GM19193 (cell line): ENCODE data around the gene CFAP206.

Experiments
- POLR2A ChIP-seq: IDR thresholded peaks from 4 replicates; pipeline ENCODE4 v1.6.1; 2011; ENCODE audit not compliant: insufficient read depth, insufficient read length; ENCODE audit errors: extremely low read depth

Gene CFAP206

GRCh38 chr6:87482366-87482765, 74.6 kb downstream of the CFAP206 start:
- no peak for TF ChIP-seq POLR2A

GRCh38 chr6:87483929-87484328, 76.2 kb downstream of the CFAP206 start:
- no peak for TF ChIP-seq POLR2A

DNA sequence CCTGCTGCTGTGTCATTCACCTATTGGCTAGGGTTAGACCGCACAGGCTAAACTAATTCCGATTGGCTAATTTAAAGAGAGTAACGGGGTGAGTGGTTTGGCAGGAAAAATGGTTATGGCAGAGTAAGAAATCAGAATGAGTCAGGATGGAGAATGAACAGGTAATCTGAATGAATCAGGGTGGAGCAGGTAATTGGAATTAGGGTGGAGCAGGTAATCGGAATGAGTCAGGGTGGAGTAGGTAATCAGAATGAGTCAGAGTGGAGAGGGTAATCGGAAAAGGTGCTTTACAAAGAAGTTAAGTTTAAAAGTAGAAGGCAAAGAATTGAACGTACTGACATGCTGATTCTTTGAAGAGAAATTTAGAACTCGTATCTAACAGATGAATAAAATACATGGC, 76.7 kb downstream of the CFAP206 start:
- TF ChIP-seq POLR2A = no peak

- TF ChIP-seq POLR2A = no peak
Measured at GRCh38 chr6:87487555-87487954, 79.8 kb downstream of the CFAP206 start.

DNA sequence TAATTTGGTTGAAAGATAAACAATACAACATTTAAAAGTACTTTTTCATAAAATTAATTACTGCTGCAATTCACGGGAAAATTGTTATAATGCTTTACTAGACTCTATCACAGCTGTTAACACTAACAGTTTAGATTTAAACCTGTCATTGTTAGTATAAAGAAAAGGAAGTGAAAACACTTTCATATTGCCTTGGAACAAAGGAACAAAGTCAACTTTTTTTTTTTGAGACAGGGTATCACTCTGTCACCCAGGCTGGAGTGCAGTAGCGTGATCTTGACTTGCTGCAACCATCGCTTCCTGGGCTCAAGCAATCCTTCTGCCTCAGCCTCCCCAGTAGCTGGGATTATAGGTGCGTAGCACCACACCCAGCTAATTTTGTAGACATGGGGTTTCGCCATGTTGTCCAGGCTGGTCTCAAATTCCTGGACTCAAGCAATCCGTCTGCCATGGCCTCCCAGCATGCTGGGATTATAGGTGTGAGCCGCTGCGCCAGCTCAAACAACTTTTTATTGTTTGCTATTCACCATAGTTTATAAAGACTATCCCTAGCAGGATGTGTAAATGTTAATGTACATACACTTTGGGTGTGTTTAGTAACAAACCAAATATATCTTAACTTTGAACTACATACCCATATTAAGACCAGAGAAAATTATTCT, 87.1 kb downstream of the CFAP206 start:
- TF ChIP-seq POLR2A = no peak

DNA sequence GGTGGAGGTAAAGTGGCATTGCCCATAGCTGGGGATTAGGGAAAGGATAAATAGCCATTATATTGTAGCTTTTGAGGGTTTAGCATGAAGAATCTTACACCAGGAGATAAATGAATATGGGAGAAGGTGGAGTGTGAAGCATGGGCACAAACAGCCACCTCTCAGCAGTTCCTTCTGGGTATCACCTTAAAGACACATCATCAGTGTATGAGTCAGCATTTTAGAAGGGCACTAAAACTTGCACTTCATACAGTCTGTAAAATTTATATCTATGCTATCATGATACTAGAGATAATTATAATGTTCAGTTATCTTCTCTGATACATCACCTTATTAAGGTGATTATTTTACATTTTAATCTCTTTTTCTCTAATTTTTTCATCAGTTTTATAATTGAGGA, 90.3 kb downstream of the CFAP206 start:
- no peak for TF ChIP-seq POLR2A

- TF ChIP-seq POLR2A = no peak
Measured at GRCh38 chr6:87501809-87502572, 94.2 kb downstream of the CFAP206 start.

DNA sequence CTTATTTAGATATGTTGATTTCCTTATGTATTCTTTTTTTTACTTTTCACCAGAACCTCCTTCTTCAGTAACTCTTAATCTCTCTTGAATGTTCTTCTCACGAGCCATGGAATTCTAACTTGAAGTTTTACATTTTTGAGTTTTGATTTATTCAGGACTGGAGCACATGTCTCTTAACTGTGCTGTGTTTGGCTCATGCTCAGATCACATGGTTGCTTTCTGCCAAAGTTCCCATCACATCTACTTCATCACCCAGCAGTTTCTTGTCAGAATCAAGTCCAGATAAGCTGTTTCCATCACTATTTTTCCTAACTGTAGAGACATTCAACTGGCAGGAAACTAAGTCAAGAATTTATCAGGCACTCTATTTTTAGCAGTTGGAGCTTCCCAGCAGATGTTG, 96.7 kb downstream of the CFAP206 start:
- no peak for TF ChIP-seq POLR2A
